IPS-NIHi11 (cell line): ENCODE results near the gene PWWP2B.

ENCODE experiments used
- DNase-seq: peaks from one replicate; pipeline ENCODE4 v3.0.0; 2012; ENCODE audit warnings: mixed read lengths, low spot score

The PWWP2B gene

GRCh38 chr10:132397036-132397541, at the start of gene PWWP2B:
Gene PWWP2B (plus strand): TSS chr10:132397200. CDS start chr10:132397227, 27 bp downstream.
- peak; percentile 70 for DNase-seq

GRCh38 chr10:132347211-132347930, 49.6 kb upstream of the PWWP2B start:
- DNase-seq = no peak

- no peak for DNase-seq
Observed at GRCh38 chr10:132347931-132348267, 49.1 kb upstream of the PWWP2B start.

GRCh38 chr10:132349766-132350165, 47.2 kb upstream of the PWWP2B start:
- DNase-seq = no peak

GRCh38 chr10:132350391-132350790, 46.6 kb upstream of the PWWP2B start:
- DNase-seq = no peak

GRCh38 chr10:132350946-132351345, 46.1 kb upstream of the PWWP2B start:
- DNase-seq = no peak

- DNase-seq = no peak
Observed at GRCh38 chr10:132351611-132352010, 45.4 kb upstream of the PWWP2B start.

GRCh38 chr10:132352462-132353308, 44.3 kb upstream of the PWWP2B start:
- peak; percentile 94 for DNase-seq

- no peak for DNase-seq
Observed at GRCh38 chr10:132353456-132354355, 43.3 kb upstream of the PWWP2B start.

- DNase-seq = no peak
Observed at GRCh38 chr10:132354356-132355094, 42.5 kb upstream of the PWWP2B start.

GRCh38 chr10:132355297-132355696, 41.7 kb upstream of the PWWP2B start:
- DNase-seq = no peak

GRCh38 chr10:132355754-132356153, 41.2 kb upstream of the PWWP2B start:
- no peak for DNase-seq

- DNase-seq = no peak
Observed at GRCh38 chr10:132356621-132357195, 40.3 kb upstream of the PWWP2B start.

- no peak for DNase-seq
Observed at GRCh38 chr10:132357286-132358058, 39.5 kb upstream of the PWWP2B start.

- no peak for DNase-seq
Observed at GRCh38 chr10:132359305-132360040, 37.5 kb upstream of the PWWP2B start.

GRCh38 chr10:132360766-132361447, 36.1 kb upstream of the PWWP2B start:
- DNase-seq = peak; percentile 85

GRCh38 chr10:132361581-132362101, 35.4 kb upstream of the PWWP2B start:
- DNase-seq = no peak

- DNase-seq = no peak
Observed at GRCh38 chr10:132362151-132362611, 34.8 kb upstream of the PWWP2B start.

- no peak for DNase-seq
Observed at GRCh38 chr10:132363376-132363775, 33.6 kb upstream of the PWWP2B start.
